ENCODE results near the gene FRY.

The FRY gene

DNA sequence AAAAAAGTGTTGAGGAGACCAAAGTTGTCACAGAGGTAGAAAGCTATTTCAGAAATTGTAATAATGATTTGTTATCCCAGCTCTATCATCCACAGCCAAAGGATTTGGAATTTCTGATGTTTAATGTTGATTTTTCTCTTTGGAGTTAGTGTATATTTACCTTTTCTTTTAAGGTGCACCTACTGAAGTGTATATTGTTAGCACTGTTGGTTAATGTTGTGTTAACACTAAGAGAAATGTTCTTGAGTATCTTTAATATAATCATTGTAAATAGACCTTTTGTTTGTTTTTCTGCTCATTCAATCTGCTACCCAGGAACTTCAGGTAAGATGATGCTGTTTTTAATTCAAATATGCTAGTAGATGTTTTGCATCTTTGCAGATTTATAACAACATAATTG, 226.1 kb downstream of the FRY start:
- no peak for DNase-seq (ENCODE audit: low read depth in 2 of 2)

DNA sequence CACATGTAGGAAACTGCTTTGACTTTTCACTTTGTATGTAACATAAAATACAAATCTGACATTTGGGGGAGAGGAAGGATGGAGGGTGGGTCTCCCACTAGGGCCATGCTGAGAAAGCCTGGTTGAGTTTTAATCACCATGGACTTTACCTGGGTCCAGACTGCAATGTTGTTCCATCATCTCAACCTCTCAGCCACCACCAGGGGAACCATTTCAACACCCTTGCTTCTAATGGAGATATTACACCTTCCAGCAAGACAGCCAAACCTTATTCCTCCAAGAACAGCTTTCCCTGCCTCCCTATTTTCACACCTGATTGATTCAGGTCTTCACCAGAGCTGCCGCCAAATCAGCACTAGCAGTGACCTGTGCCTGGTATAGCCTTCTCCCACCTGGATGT, 227.5 kb downstream of the FRY start:
- DNase-seq (ENCODE audit: low read depth in 2 of 2), result no peak

DNA sequence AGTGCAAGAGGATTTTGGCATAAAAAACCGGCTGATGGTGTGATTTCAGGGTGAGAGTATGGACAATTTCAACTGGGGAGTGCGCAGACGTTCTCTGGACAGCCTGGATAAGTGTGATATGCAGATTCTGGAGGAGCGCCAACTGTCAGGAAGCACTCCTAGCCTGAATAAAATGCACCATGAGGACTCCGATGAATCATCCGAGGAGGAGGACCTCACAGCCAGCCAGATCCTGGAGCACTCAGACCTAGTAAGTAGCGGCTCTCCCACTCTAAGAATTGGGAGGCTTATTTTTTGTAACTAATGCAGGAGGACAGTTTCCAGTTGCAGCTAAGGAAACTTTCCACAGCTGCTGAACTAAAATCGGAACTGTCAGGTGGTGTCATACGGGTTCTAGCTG, 230.0 kb downstream of the FRY start:
- peak; percentile 37 to 51 for DNase-seq (ENCODE audit: low read depth in 2 of 2)

DNA sequence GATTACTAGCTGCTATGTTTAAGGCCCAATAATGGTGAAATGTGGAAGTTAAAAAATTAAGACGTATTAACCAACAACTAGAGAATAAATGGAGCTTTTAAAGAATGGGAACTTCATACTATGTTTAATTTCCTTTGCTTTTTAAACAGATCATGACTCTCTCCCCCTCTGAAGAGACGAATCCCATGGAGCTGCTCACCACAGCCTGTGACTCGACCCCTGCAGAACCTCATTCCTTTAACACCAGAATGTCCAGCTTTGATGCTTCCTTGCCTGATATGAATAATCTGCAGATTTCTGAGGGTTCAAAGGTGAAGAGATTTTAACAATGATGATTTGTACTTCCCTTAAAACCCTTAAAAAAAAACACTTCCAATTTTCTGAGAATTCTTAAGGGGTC, 230.6 kb downstream of the FRY start:
- DNase-seq (ENCODE audit: low read depth in 2 of 2), result no peak

DNA sequence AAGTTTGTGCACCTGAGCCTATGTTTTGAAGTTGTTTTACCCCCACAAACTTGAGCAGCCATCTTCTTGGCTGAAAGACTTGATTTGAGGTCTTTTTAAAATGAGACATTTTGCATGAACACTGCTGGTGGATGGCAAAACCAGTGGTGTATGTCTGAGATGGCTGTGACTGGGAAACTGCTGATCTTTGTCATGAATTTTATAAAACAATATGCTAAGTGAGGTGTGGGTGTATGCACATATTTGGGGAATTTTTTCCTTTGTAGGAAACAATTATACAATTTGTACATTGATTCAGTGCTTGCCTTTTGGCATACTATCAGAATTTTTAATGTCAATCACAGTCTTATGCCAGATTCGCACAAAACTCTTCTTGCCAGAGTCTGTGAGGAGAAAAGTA, 231.0 kb downstream of the FRY start:
- DNase-seq (ENCODE audit: low read depth in 2 of 2), result no peak

DNA sequence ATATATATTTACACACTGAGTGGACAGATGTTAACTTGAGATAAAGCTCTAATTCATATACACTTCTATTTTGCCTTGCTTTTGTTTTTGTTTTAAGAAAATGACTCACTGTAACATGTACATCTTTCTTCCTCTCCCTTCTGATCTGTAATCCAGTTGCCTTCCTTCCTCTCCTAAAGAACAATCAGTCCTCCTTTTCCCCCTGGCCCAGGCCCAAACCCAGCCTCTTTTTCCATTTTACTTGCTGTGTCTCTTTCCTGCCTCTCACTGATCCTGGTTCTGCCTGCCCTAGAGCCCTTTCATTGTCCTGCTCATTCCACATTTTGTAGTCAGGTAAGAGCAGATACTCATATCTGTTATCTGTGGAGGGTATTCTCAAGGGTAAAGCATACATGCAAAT, 232.8 kb downstream of the FRY start:
- DNase-seq (ENCODE audit: low read depth in 2 of 2), result no peak

DNA sequence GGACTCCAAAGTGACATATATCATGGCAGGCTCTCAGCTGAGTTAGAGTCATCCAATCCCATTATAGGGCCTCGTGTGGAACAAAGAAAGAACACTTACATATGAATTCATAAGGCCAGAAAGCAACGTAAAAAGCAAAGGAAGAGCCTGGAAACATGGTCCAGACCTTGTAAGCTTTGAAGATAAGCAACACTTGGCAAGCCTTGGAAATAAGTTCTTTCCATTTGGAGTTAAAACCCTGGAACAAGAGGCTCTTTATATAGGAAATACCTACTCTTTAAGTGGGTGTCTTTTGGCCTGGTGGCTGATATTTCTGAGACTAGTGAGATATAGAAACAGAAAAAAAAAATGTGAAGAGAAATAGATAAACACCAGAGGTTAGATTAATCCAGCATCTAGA, 234.2 kb downstream of the FRY start:
- DNase-seq (ENCODE audit: low read depth in 2 of 2), result no peak

DNA sequence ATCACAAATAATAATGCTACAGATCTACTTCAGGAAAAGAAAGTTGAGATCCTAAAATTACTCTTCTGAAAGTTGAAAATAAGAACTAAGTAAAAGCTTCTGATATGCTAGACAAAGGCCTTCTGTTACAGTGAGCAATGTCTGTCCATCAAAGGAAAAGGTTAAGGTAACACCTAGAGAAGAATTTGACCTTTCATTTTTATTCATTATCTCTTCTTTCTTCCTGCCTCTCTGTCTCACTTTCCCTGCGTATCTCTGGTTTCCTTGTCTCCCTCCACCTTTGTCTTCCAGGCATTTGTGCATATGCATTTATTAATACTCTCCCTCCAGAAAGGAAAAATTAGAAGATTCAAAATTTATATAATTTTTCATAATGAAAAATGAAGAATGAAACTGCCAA, 234.6 kb downstream of the FRY start:
- DNase-seq (ENCODE audit: low read depth in 2 of 2), result no peak

DNA sequence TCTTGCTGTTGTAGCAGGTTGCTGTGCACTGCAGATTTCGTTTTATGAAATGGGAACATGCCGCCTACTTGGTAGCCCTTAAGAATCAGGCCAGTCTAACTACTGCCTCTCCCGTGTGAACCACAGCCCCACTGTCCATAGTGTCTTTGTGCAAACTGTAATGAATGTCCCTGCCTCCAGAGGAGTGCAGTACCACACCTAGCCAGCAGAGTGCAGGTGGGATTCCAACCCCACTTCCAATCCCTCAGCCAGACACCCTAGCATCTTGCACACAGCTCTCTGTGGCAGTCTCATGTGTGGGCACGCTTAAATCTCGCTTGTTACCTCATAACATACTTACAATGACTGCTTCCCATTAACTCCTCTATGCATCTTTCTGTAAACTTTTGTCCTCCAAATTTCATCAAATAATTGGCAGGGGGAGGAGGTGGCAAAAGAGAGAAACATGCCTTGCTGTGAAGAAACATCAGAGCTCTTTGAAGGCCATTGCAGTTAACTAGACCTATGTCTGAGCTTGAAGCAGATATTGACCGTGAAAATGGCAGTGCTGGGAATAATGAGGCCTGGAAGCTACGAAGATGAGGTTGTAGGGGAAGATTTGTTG, 236.4 kb downstream of the FRY start:
- no peak for DNase-seq (ENCODE audit: low read depth in 2 of 2)

DNA sequence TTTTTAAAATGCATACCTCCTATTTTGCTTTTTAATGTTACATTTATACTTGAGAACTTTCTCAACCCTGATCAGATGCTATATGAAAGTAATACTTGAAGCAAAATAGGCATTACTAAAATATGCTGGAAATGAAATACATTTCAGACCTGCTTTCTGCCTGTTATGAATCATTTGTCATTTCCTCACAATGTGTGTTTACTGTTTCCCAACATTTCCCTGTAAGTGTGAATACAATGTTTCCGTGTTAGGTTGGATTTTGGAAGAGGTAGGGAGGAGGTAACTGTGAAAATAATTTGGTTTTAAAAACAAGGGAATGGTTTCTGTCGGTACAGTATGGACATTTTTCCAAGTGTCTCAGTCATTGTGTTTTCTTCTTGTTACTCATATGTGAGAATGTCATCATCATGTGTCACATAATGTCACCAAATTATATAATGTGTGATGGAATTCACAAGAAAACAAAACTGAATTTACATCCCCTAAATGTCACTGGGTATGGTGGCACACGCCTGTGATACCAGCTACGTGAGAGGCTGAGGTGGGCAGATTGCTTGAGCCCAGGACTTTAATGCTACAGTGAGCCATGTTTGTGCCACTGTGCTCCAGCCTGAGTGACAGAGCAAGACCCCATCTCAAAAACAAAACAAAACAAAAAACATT, 240.6 kb downstream of the FRY start:
- DNase-seq (ENCODE audit: low read depth in 2 of 2), result no peak

DNA sequence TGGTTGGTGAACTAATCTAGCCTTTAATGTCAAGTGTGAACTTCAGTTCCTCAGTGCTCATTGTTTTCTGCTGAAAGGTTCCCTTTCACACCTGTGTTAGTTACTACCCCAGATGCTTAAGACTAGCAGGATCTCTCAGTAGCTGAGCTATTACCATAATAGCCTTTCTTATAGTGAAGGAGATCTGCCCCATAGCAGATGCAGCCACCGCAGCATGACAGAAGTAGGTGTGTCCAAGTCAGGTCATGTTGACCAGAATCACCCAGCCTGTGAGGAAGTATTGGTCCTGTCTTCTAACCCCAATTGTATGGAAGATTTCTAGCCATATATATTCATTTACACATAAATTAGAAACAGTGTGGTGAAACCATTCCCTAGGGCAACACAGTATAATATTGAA, 246.3 kb downstream of the FRY start:
- no peak for DNase-seq (ENCODE audit: low read depth in 2 of 2)

DNA sequence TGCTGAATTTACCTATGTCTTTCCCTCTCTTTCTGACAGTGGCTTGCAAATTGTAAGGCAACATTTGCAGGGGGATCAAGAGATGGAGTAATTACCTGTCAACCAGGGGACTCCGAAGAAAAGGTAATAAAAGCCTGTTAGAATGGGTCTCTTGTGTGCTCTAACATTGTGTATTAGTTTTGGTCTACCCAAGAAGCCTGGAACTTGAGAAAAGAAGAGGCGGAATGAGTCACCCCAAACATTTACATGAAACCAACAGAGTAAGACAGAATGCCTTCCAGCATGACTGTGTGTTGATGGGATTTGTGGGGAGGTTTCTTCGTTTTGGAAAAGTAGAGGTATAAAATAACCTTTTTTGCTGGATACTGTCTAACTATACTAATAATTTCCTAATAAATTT, 246.9 kb downstream of the FRY start:
- DNase-seq (ENCODE audit: low read depth in 2 of 2), result no peak

DNA sequence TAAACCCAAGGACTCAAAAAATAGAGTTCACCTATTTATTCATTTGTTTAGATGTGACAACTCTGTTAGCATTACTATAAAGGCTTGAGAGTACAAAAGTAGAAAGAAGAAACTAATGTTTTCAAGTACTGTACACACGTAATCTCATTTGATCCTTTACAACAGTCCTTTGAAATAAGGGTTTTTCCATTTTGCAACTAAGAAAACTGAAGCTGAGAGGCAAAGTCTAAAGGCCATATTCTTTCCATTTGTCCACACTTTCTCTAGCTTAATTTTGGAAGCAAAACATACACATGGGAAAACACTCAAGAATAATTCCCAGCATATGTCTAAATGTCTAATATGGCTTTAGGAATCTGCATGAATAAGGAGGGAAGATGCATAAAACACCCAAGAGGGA, 249.5 kb downstream of the FRY start:
- no peak for DNase-seq (ENCODE audit: low read depth in 2 of 2)

DNA sequence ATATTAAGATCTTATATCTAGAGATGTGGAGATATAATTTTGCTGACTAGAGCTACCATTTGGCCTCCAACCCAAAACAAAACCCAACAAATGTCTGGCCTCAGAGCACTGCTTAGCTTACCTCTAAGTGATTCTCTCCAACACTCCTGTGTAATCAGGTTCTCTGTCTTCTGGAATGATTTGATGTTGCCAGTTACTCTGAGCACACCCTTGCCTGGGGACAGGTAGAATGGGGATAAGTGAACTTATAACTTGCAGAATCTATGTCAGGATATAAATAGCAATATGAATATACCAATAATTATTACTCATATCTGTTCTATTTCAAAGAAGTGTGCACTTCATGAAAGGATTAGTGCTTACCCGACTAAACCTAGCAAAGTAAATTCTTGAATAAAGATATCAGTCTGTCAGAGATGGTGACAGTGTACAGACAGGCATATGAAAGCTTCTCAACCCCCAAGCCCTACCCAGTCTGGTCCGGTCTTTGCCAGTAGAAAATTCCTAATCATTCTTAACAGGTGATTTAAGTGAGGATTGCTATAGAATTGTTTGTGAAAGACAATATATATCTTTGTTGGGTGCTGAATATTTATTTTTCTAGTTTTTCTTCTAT, 250.6 kb downstream of the FRY start:
- no peak for DNase-seq (ENCODE audit: low read depth in 2 of 2)

DNA sequence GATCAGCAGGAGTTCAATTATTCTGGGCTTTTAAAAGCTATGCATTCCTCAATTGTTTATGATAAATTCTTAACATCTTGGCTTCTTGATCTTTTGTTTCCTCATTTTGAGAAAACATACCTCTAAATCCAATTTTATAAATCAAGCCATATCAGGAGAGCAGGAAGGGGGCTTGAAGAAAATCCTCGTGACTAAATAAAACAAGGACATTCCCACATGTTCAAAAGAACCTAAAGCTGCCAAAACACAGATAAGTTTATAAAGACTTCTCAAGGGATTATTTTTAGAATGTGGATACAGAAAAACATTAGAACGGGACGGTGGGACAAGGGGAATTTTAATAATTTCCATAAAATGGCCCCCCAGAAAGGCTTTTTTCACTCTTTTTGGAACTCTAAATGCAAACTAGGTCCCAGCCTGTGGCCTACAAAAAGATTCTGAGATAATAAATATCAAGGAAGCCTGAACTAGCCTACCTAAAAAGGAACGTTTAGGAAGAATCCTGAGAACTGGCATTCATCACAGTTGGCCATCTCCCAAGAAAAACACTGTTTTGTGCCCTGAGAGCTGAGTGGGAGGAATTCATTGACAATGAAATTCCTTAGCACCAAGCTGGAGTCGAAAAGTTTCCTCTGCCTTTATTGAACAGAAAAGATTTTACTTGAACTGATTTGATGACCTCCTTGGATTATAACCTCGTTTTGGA, 253.5 kb downstream of the FRY start:
- DNase-seq (ENCODE audit: low read depth in 2 of 2), result no peak

DNA sequence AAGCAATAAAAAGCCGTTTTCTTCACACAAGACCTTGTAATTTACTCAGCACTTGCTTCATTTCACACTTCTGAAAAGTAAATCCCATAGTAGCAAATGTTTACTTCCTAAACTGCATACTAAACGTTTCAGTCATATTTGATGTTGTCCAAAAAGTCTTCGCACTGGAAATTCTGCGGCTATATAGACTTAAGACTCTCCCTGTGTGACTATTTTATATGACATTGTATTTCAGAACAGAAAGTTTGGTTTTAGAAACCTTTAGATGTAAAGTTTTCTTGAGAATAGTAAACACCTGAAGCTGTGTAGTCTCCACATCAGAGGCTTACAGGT, 254.0 kb downstream of the FRY start:
- no peak for DNase-seq (ENCODE audit: low read depth in 2 of 2)

DNA sequence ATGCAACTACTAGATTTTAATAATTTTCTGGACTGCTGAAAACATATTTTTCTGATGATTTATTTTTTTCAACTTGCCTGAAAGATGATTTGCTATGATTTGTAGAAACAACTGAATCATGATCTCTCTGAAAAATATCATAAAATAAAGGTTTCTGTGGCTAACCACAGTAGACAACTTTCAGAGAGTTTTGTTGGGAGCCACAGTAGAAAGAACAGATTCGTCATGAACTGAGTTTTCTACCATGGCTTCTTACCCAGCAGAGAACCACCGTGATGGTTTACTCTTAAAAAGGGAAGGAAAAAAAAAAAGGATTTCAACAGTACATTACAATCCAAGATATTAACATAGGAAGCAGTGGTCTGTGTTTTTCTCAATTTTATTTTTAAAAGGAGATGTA, 265.6 kb downstream of the FRY start:
- DNase-seq (ENCODE audit: low read depth in 2 of 2), result peak in 1 of 2 experiments; percentile 4

DNA sequence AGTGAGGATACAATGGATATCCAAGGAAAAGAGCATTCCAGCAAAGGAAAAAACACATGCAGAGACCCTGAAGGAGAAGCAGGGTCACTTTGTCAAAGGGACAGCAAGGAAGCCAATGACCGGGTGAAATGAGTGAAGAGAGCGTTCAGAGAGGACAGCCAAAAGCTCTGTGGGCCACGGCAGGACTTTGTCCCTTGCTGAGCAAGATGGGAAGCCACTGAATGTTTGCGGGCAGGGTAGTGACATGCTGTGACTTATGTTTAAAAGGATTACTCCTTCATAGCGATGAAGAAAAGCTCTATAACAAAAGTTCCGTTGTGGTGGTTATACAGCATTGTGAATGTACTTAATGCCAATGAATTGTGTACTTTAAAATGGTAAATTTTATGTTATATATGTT, 267.1 kb downstream of the FRY start:
- no peak for DNase-seq (ENCODE audit: low read depth in 2 of 2)

DNA sequence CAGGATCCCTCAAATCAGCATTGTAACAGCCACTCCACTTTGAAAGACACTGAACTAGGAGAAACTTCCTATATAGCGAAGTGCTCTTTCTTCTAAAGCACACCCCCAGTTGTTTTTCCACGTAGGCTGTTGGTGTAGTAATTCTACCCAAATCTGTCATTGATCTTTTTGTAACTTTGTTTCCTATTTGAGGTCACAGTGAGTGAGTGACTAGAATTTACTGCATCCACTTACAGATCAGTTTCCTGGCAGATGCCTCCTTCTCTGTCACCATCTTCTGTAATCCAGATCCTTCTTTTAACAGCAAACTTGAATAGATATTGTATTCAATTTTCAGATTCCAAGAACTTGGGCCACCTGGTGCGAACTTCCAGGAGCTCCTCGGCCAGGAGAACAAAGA, 268.3 kb downstream of the FRY start:
- no peak for DNase-seq (ENCODE audit: low read depth in 2 of 2)

DNA sequence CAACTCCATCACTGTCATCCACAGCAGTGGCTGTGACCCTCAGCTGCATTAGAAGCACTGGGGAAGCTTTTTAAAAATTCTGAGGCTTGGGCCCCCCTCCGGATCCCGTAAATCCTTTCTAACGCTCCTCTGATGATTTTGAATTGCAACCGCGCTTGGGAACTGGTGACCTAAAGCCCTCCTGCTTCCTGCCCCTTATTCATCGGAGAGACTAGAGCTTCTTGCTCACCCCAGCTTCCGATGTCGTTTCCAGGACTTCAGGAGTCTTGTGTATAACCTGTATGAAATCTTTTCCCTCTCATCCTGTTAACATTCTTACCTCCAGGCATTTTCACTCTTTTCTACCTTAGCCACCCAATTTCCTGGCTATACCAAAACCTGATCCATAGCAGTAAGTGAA, 268.8 kb downstream of the FRY start:
- no peak for DNase-seq (ENCODE audit: low read depth in 2 of 2)

DNA sequence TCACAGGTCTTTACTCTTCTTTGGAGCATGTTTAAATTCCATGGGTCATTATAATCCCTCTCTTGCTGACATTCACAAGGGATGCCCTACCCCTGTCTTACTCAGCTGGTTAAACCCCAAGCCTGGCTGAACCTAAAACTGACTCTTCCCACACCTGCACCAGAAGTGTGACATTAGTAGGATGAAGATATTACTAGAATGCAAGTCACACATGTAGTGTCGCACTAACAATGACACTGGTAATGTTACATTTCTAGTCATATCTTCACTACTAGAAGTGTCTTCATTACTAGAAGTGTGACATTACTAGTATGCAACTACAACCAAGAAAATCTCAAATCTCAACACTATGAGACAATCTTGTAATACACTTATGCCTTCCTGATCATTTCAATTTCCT, 269.3 kb downstream of the FRY start:
- no peak for DNase-seq (ENCODE audit: low read depth in 2 of 2)

DNA sequence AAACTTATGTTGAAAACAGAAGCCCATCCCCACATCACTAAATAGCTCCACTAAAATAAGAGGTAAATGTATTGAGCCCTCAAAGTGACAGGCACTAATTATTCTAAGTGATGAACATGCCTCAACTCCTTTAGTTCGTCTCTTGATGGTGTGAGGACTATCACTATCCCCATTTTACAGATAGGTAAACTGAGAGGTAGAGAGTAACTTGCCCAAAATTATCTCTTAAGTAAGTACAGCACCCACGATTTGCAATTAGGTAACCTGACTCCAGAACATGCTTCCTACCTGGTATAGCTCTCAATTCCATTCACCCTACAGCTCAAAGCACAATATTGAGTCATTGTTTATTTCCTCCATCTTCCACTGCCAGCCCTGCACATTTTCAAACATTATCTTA, 270.9 kb downstream of the FRY start:
- DNase-seq (ENCODE audit: low read depth in 2 of 2), result no peak

DNA sequence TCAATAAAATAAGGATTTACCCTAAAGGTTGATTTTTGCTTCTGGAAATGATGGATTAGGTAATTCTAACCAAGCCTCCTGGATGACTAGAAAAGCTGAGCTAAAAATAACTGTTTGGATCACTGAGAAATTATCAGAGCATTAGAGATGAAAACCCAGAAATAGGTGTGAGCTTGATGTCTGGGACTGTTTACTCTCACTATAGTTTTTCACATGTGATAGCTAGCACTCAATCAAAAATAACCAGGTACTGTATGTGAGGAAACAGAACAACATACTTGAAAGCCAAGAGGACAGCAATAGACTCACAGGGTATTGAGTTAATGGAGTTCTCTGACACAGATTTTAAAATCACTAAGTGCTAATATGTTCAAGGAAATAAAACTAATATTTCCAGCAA, 274.1 kb downstream of the FRY start:
- DNase-seq (ENCODE audit: low read depth in 2 of 2), result no peak
